Tibial nerve (tissue), 3 donors: ENCODE data around the gene TMEM243.

Experiments used
- POLR2A ChIP-seq, 2 donors: fragments of 450-650 bp; IDR thresholded peaks; one replicate each; pipeline ENCODE4 v1.6.1; 2017; ENCODE audit warnings: antibody characterized with exemption in 2 of 2, mild to moderate bottlenecking in 2 of 2, moderate library complexity in 2 of 2
- TF ChIP-seq, protein P1 (sequence below), 5 experiments: fragments of 200-600 bp in 3 of 5; fragments of 450-650 bp in 2 of 5; sonication (generic) in 3 of 5; IDR thresholded peaks; one replicate each; pipeline ENCODE4 v1.5.1; 2016 to 2019; ENCODE audit warnings: antibody characterized with exemption in 5 of 5, mild to moderate bottlenecking in 3 of 5, moderate library complexity in 2 of 5

DNA sequence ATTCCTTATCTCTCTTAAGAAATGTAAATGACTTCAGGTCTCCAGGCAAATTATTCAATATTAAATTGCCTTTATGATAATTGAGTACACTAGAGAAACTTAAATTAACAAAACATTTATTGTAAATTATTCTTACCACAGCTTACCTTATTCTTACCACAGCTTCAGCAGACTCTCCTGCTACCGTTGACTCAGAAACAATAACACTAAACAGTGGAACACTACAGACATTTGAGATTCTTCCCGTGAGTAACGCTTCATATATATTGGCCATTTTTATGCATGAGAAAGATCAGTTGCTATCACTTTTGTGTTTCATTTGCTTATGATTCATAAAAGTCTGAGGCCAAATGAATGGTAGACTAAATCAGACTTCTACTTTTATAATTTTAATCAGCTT is 28.7 kb downstream of the TMEM243 start:
- TF ChIP-seq, protein P1, sequence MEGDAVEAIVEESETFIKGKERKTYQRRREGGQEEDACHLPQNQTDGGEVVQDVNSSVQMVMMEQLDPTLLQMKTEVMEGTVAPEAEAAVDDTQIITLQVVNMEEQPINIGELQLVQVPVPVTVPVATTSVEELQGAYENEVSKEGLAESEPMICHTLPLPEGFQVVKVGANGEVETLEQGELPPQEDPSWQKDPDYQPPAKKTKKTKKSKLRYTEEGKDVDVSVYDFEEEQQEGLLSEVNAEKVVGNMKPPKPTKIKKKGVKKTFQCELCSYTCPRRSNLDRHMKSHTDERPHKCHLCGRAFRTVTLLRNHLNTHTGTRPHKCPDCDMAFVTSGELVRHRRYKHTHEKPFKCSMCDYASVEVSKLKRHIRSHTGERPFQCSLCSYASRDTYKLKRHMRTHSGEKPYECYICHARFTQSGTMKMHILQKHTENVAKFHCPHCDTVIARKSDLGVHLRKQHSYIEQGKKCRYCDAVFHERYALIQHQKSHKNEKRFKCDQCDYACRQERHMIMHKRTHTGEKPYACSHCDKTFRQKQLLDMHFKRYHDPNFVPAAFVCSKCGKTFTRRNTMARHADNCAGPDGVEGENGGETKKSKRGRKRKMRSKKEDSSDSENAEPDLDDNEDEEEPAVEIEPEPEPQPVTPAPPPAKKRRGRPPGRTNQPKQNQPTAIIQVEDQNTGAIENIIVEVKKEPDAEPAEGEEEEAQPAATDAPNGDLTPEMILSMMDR (IDR thresholded peaks at IDR 0.05), result no peak
- TF ChIP-seq POLR2A (IDR thresholded peaks at IDR 0.05), result no peak
